Measurements from ENCODE around the gene STYXL1. TPM values are rescaled to one million over a fixed set of nuclear protein-coding genes. Genes with fewer than 3 reads are reported as not detected.
"Not testable (repeated sequence)": the region's sequence is repeated elsewhere in the genome, so short reads cannot be mapped to it uniquely, and the experiment has no call there.

Gene STYXL1
- total RNA-seq = 33.6 and 38.8 TPM in 2 replicates
- long read RNA-seq, partial matches to known transcripts = 2 of 14 reads
- long read RNA-seq, other reads (novel, unspliced or antisense) = 10 of 14 reads

- no peak for TF ChIP-seq CTCF (conservative IDR thresholded peaks at IDR 0.05)
- Mint-ChIP-seq H3K4me1 (peaks cover 22% of the 10 kb centered on the region), H3K9me3 (no peaks in the 10 kb centered on the region), H3K27me3 (ENCODE audit: low read depth) (no peaks in the 10 kb centered on the region), H3K36me3 (ENCODE audit: low read depth) (peaks cover 8% of the 10 kb centered on the region), H3K27ac (ENCODE audit: unreplicated experiment) (peak within 1 kb of the TSS; percentile 99), H3K4me3 (peak within 1 kb of the TSS; percentile 99)
- peak; percentile 82 for DNase-seq (ENCODE audit: low read depth, low spot score)
Measured at GRCh38 chr7:76047811-76048667, at the start of gene STYXL1, which contains the start of gene MDH2. STYXL1 (minus strand) TSS chr7:76048000; CDS start chr7:76030523, 17,477 bp downstream. MDH2 (plus strand) TSS chr7:76048106; CDS start chr7:76048161, 55 bp downstream.

GRCh38 chr7:76095908-76096307, 48.1 kb upstream of the STYXL1 start:
- no peak for DNase-seq (ENCODE audit: low read depth, low spot score)
- no peaks in the 10 kb centered on the region for H3K4me1 Mint-ChIP-seq
- peaks cover 42% of the 10 kb centered on the region for H3K27me3 Mint-ChIP-seq (ENCODE audit: low read depth)
- no peak for TF ChIP-seq CTCF (conservative IDR thresholded peaks at IDR 0.05)
- no peaks in the 10 kb centered on the region for H3K9me3 Mint-ChIP-seq
- no peak overlapping the region for H3K27ac Mint-ChIP-seq (ENCODE audit: unreplicated experiment)
- H3K36me3 Mint-ChIP-seq (ENCODE audit: low read depth) = no peaks in the 10 kb centered on the region
- no peak overlapping the region for H3K4me3 Mint-ChIP-seq

GRCh38 chr7:76094326-76094725, 46.5 kb upstream of the STYXL1 start:
- not testable (repeated sequence) for H3K27ac Mint-ChIP-seq (ENCODE audit: unreplicated experiment); H3K4me3 Mint-ChIP-seq; DNase-seq (ENCODE audit: low read depth, low spot score); H3K4me1 Mint-ChIP-seq; H3K9me3 Mint-ChIP-seq; H3K36me3 Mint-ChIP-seq (ENCODE audit: low read depth)
- H3K27me3 Mint-ChIP-seq (ENCODE audit: low read depth) = peaks cover 47% of the 10 kb centered on the region

GRCh38 chr7:76093531-76093930, 45.7 kb upstream of the STYXL1 start:
- not testable (repeated sequence) for H3K4me1 Mint-ChIP-seq; H3K36me3 Mint-ChIP-seq (ENCODE audit: low read depth); H3K27ac Mint-ChIP-seq (ENCODE audit: unreplicated experiment); H3K4me3 Mint-ChIP-seq; DNase-seq (ENCODE audit: low read depth, low spot score); H3K9me3 Mint-ChIP-seq
- H3K27me3 Mint-ChIP-seq (ENCODE audit: low read depth) = peaks cover 43% of the 10 kb centered on the region

- DNase-seq (ENCODE audit: low read depth, low spot score) = no peak
- no peak overlapping the region for H3K4me3 Mint-ChIP-seq
- no peaks in the 10 kb centered on the region for H3K4me1 Mint-ChIP-seq
- no peaks in the 10 kb centered on the region for H3K9me3 Mint-ChIP-seq
- H3K27me3 Mint-ChIP-seq (ENCODE audit: low read depth) = peaks cover 27% of the 10 kb centered on the region
- no peaks in the 10 kb centered on the region for H3K36me3 Mint-ChIP-seq (ENCODE audit: low read depth)
- H3K27ac Mint-ChIP-seq (ENCODE audit: unreplicated experiment) = no peak overlapping the region
- no peak for TF ChIP-seq CTCF (conservative IDR thresholded peaks at IDR 0.05)
Measured at GRCh38 chr7:76091506-76091905, 43.7 kb upstream of the STYXL1 start.

GRCh38 chr7:76089865-76090475, 42.2 kb upstream of the STYXL1 start:
- no peak overlapping the region for H3K27ac Mint-ChIP-seq (ENCODE audit: unreplicated experiment)

GRCh38 chr7:76087362-76087791, 39.6 kb upstream of the STYXL1 start:
- not testable (repeated sequence) for H3K27ac Mint-ChIP-seq (ENCODE audit: unreplicated experiment); H3K4me1 Mint-ChIP-seq; H3K36me3 Mint-ChIP-seq (ENCODE audit: low read depth); H3K9me3 Mint-ChIP-seq; DNase-seq (ENCODE audit: low read depth, low spot score); H3K4me3 Mint-ChIP-seq
- H3K27me3 Mint-ChIP-seq (ENCODE audit: low read depth) = peaks cover 17% of the 10 kb centered on the region

More at GRCh38 chr7:76089865-76090475, 42.2 kb upstream of the STYXL1 start:
- H3K27me3 Mint-ChIP-seq (ENCODE audit: low read depth) = peaks cover 21% of the 10 kb centered on the region
- H3K4me3 Mint-ChIP-seq = no peak overlapping the region
- H3K4me1 Mint-ChIP-seq = no peaks in the 10 kb centered on the region
- H3K9me3 Mint-ChIP-seq = no peaks in the 10 kb centered on the region
- no peak for DNase-seq (ENCODE audit: low read depth, low spot score)
- H3K36me3 Mint-ChIP-seq (ENCODE audit: low read depth) = no peaks in the 10 kb centered on the region
- no peak for TF ChIP-seq CTCF (conservative IDR thresholded peaks at IDR 0.05)

Measured in neural crest cell (in vitro differentiated cells).